HFF-Myc (cell line): ENCODE data around the gene DLGAP4.

Experiments used
- DNase-seq: peaks from one replicate; pipeline ENCODE4 v3.0.0-alpha.2; 2011; ENCODE audit warnings: low read depth; ENCODE audit errors: extremely low read depth
- H3K4me3 ChIP-seq: replicated peaks from 2 replicates; pipeline ENCODE4 v1.5.1; 2011; ENCODE audit warnings: low read depth, mild to moderate bottlenecking, control low read depth, low read length
- TF ChIP-seq, protein P1 (sequence below): IDR thresholded peaks from 2 replicates; pipeline ENCODE4 v1.5.1; 2012; ENCODE audit warnings: mild to moderate bottlenecking, low read depth, low read length, control low read depth; ENCODE audit errors: missing control alignments

The DLGAP4 gene

DNA sequence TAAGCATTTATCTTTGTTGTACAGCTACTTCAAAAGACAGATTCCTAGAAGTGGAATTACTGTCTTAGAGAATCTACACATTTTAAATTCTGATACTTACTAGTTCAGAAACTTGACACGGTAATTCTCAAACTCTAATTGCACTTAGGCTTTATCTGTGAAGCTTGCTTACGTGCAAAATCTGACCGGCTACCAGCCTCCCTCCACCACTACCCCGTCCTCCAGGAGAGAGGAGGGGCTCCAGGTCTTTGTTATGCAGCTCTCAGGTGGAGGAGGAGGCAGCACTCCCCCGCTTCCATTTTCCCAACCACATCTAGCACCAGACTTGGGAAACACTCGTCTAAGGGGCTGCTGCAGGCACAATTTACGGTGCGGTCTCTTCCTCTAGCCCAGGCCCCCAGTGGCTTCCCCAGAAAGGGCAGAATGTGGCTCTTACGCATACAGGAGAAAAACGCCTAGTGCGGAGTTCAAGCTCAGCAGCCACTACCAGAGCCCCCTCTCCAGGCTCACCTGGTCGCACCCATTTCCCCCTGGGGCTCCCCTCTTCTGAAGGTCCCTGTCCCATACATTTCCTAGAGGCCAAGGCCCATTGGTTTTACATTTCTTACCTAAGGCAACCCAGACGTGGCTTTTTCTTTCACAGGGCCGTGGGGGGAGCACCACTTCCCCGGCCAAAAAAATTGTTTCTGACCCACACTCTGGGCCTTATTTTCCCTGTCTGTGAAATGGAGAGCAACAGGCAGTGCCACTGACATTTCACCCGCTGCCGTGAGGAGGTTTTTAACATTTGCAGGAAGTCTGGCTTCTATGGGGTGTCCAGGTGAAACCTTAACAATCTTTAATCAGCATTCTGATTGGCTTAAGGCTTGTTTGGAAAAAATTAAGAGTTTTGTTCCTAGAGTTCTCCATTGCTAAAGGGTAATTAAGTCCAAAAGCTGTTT, 265.7 kb downstream of the DLGAP4 start:
- no peak for DNase-seq
- TF ChIP-seq, protein P1, sequence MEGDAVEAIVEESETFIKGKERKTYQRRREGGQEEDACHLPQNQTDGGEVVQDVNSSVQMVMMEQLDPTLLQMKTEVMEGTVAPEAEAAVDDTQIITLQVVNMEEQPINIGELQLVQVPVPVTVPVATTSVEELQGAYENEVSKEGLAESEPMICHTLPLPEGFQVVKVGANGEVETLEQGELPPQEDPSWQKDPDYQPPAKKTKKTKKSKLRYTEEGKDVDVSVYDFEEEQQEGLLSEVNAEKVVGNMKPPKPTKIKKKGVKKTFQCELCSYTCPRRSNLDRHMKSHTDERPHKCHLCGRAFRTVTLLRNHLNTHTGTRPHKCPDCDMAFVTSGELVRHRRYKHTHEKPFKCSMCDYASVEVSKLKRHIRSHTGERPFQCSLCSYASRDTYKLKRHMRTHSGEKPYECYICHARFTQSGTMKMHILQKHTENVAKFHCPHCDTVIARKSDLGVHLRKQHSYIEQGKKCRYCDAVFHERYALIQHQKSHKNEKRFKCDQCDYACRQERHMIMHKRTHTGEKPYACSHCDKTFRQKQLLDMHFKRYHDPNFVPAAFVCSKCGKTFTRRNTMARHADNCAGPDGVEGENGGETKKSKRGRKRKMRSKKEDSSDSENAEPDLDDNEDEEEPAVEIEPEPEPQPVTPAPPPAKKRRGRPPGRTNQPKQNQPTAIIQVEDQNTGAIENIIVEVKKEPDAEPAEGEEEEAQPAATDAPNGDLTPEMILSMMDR: no peak
- peak overlapping the region; percentile 53; the same call in 1 of the 2 replicates for H3K4me3 ChIP-seq

DNA sequence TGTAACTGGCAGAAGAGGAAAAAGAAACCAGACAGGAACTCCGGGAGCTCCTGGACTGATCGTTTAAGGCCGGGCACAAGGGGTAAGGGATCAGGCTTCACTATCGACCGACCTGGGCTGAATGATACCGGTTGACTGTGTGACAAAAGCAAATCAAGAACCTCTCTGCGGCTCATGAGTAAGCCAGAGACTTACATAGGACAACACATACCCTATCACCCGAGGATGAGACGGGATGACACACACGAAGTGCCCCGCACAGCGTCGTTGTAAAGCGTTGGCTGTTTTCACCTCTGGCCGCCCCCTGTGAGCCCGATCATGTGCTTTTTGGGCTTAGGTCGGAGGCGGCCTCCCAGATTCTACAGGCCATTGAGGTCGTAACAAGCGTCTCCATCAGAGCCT, 266.6 kb downstream of the DLGAP4 start:
- H3K4me3 ChIP-seq: peak overlapping the region; percentile 53
- TF ChIP-seq, protein P1: no peak
- DNase-seq: no peak

DNA sequence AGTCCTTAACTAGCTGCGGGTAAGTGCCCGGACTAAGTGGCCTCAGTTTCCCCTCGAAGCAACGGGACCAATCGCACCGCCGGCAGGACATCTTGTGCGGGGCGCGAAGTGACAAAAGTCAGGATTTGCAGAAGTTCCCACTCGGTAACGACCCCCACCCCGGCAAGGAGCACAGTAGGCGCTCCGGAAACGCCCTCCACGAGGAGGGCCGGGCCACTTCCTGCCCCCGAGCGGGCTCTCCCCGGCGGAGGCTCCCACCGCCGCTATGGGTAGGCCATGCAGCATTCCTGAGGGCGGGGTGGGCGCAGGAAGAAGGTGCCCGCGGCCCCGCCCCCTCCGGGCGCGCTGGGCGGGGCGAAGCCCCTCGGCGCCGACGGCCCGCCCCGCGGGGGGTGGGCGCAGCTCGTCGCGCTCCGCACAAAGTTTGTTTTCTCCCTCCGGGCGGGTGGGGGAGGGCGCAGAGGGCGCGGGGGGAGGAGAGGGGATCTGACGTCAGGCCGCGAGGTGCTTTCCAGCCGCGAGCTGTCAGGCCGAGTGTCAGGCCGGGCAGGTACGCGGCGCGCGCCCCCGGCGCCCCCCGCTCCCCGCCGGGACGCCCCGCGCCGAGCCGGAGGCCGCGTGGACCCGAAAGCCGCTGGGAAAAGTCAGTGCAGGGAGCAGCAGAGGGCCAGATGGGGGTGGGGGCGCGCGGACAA, 267.1 kb downstream of the DLGAP4 start, which contains the start of gene TGIF2:
TSS of gene TGIF2 (plus strand) at position 495 of the 695 bp plus-strand sequence. CDS start 5,178 bp downstream, outside the sequence.
- TF ChIP-seq, protein P1: no peak
- peak within 1 kb of the TSS; percentile 81 for H3K4me3 ChIP-seq
- DNase-seq: no peak

- DNase-seq: no peak
Measured at GRCh38 chr20:36573798-36574365, 267.7 kb downstream of the DLGAP4 start.

DNA sequence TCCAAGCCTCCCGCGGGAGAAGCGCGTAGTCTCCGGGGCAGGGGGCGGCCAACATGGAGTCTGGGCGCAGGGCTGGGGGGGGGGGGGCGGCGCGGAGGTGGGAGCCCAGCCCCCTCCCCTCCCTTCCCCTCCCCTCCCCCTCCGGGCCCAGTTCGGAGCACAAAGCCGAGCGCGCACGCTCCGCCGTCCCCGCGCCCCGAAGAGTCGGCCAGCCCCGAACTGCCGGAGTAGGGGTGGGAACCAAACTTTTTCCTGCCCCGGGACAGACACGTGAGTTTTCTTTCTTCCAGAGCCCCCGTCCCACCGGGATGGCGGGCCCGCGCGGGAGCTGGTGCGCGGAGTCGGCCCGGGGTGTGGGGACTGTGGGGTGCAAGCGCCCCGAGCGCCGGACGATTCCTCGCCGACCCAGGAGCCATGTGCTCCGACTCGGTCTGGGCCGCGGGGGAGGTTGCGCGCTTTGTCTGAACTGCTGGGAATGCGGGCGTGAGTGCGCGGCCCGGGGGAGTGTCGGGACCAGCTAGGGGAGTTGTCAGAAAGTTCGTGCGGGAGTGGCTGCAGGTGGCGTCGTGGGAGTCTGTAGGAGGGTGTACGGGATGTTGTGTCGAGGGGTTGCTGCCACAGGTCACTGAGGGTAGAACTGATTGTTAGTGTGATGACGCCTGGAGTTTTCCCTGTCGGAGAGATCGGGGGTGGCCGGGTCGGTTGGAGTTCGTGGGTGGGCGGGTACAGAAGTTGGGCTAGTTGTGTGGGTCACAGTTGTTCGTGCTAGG, 268.4 kb downstream of the DLGAP4 start:
- H3K4me3 ChIP-seq: peak overlapping the region; percentile 81
- DNase-seq: no peak
- TF ChIP-seq, protein P1: no peak

More at GRCh38 chr20:36573798-36574365, 267.7 kb downstream of the DLGAP4 start:
- peak overlapping the region; percentile 81 for H3K4me3 ChIP-seq
- TF ChIP-seq, protein P1: no peak

DNA sequence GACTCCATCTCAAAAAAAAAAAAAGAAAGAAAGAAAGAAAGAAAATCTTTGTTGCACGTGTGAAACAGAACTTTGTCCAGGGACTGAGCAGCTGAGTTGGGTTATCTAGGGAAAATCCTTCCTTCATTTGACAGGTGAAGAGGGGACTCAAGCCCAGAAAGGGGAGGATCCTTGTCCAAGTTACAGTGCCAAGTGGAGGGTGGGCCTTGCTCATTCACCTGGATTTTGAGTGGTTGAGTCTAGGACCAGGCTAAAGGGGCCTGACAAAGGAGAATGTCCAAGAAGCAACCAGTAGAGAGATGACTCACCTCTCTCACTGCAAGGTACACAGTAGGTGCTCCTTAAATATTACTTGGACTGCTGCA, 269.9 kb downstream of the DLGAP4 start:
- TF ChIP-seq, protein P1: no peak
- no peak for DNase-seq
- no peak overlapping the region for H3K4me3 ChIP-seq
